T-helper 2 cell treated with Interferon-gamma antibody and Interleukin-4, amounts not matched to agents 5 μg/mL and 100 μg/mL, for 36 hours (primary cell): ENCODE results near the gene ATP12A.

Source experiments
- DNase-seq: peaks from one replicate; pipeline ENCODE4 v3.0.0; 2021; ENCODE audit warnings: low spot score
- H3K27ac Mint-ChIP-seq: one replicate; pipeline ENCODE4 v1.8.0; 2021; ENCODE audit warnings: mild to moderate bottlenecking, mixed read lengths
- H3K27me3 Mint-ChIP-seq: one replicate; pipeline ENCODE4 v1.8.0; 2021; ENCODE audit warnings: low read depth, mixed read lengths
- H3K36me3 Mint-ChIP-seq: one replicate; pipeline ENCODE4 v1.8.0; 2021; ENCODE audit warnings: low read depth, mixed read lengths
- H3K4me1 Mint-ChIP-seq: one replicate; pipeline ENCODE4 v1.8.0; 2021; ENCODE audit warnings: low read depth, mixed read lengths
- H3K4me3 Mint-ChIP-seq: one replicate; pipeline ENCODE4 v1.8.0; 2022; ENCODE audit warnings: mild to moderate bottlenecking, moderate library complexity, mixed read lengths
- H3K9me3 Mint-ChIP-seq: one replicate; pipeline ENCODE4 v1.8.0; 2021; ENCODE audit warnings: mixed read lengths

The ATP12A gene

DNA sequence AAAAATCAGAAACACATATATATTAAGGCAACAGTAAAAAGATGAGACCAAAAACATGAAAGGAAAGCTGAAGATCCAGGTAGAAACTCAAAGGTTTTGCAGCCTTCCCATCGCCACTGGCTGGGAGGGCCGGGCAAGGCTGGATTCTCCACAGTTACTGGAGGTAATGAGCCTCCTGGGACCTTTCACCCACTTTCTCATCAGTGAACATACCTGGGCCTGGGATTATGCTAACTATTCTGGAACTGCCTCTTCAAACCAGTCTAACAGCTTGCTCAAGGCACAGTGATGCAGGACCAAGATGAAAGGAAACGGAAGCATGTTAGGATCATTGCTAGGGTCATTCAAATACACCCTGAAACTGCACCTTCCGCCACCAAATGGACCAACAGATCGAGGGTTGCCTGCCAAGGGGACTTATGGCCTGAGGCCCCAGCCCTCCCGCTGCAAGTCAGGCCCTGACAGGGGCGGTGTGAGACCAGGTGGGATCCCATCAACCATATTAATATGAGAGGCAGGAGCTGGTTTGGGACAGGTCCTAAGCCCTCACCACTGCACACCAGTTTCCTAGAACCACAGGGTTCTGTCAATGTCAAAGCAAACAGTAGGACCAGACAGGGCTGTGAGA is 28.4 kb upstream of the ATP12A start:
- H3K36me3 Mint-ChIP-seq = no peaks in the 10 kb centered on the region
- H3K27ac Mint-ChIP-seq = no peak overlapping the region
- no peak for DNase-seq

DNA sequence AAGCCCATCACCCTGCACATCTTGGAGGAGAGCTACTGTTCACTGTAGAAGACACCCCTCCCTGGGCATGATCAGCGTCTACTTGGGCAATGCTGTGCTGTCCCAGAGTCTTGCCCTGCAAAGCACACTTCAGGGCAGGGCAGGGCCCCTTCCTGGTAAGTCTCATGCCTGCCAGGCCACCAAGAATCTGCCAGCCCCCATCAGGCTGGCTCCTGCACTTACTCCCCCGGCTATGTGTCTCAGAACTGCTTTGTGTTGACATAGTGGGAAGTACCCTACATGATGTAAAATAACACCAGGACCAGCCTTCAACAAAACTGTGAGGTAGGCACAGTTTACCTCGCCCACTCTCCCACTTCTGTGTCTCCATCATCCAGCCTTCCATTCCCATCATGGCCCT is 27.8 kb upstream of the ATP12A start:
- H3K9me3 Mint-ChIP-seq = no peaks in the 10 kb centered on the region
- H3K27me3 Mint-ChIP-seq = peaks cover 9% of the 10 kb centered on the region
- no peak overlapping the region for H3K27ac Mint-ChIP-seq
- no peak overlapping the region for H3K4me3 Mint-ChIP-seq
- DNase-seq = no peak
- H3K4me1 Mint-ChIP-seq = no peaks in the 10 kb centered on the region
- no peaks in the 10 kb centered on the region for H3K36me3 Mint-ChIP-seq

More for the DNA sequence above, 28.4 kb upstream of the ATP12A start:
- Mint-ChIP-seq H3K4me1 (no peaks in the 10 kb centered on the region), H3K27me3 (peaks cover 8% of the 10 kb centered on the region), H3K4me3 (no peak overlapping the region), H3K9me3 (no peaks in the 10 kb centered on the region)

DNA sequence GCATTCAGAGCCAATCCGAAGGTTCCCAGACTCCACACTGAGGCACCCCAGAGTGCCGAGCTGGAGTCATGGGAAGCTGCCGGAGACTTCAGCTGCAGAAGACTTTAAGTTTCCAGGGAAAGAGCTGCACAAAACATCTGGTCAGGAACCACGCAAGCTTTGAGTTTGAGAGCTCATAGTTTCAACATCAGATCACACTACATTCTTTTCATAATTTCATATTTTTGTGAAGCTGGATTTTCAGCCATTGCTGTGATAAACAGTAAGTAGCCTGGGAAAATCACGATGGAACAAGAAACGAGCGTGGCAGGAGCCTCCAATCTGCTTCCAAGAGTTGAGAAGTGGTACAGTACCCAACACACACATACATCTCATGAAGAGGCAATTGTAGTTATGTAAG is 25.5 kb upstream of the ATP12A start:
- H3K36me3 Mint-ChIP-seq = no peaks in the 10 kb centered on the region
- DNase-seq = no peak
- no peaks in the 10 kb centered on the region for H3K9me3 Mint-ChIP-seq
- H3K4me1 Mint-ChIP-seq = no peaks in the 10 kb centered on the region
- H3K27me3 Mint-ChIP-seq = peaks cover 19% of the 10 kb centered on the region
- H3K27ac Mint-ChIP-seq = no peak overlapping the region
- no peak overlapping the region for H3K4me3 Mint-ChIP-seq

DNA sequence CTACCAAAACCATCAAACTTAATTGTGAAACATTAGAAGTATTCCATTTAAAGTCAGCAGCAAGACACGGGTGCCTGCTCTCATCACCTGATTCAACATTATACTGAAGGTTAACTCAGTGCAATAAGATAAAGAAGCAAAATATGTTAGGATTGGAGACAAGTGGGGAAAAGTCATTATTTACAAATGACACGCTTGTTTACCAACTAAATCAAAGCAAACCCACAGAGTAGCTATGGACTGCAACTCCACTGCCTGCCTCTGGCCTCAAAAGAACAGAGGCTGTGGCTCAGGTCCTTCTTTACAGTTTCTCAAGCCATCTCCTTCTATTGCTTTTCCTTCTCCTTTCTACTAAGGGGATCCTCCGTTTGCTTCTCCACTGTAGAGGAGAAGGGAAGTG is 21.0 kb upstream of the ATP12A start:
- Mint-ChIP-seq H3K27ac (no peak overlapping the region), H3K36me3 (no peaks in the 10 kb centered on the region), H3K9me3 (no peaks in the 10 kb centered on the region), H3K27me3 (peaks cover 23% of the 10 kb centered on the region), H3K4me1 (peaks cover 4% of the 10 kb centered on the region), H3K4me3 (no peak overlapping the region)
- no peak for DNase-seq

DNA sequence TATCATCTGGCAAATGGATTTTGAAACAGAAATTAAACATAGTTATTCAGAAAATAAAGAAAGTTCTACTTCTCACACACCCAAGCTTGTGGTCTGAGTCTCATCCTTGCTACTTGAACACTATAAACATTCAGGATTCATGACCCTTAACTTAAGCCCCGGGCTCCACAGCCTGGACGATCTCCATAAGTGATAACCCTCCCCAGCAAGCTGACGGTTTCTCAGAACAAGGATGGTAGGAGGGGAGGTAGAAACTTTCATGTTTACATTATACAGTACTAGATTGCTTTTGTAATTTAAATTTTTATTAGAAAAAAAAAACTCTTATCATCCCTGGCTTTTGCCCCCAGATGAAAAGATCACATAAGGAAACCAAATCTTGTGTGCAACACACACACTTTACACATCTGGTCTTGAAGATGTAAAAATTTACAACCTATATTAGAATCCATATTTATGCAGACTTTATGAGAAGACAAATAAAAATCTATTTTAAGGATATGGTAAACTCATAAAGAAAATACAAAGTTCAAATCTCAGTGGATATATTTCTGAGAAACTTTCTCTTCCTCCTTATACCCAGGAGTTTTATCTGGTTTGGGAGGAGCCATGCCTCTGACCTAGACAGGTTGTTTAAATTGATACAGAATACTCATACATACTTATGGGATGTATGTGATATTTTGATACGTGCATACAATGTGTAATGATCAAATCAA is 20.0 kb upstream of the ATP12A start:
- no peak overlapping the region for H3K4me3 Mint-ChIP-seq
- peaks cover 20% of the 10 kb centered on the region for H3K27me3 Mint-ChIP-seq
- H3K27ac Mint-ChIP-seq = no peak overlapping the region
- peaks cover 4% of the 10 kb centered on the region for H3K4me1 Mint-ChIP-seq
- no peaks in the 10 kb centered on the region for H3K36me3 Mint-ChIP-seq
- H3K9me3 Mint-ChIP-seq = no peaks in the 10 kb centered on the region
- DNase-seq = no peak

DNA sequence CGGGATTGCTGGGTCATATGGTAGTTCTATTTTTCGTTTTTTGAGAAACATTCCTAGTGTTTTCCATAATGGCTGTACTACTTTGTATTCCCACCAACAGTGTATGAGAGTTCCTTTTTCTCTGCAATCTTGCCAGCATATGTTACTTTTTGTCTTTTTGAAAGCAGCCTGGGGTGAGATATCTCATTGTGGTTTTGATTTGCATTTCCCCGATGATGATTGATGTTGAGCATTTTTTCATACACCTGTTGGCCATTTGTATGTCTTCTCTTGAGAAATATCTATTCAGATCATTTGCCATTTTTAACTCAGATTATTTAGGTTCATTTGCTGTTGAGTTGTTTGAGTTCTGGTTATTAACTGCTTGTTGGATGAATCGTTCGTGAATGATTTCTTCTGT is 18.5 kb upstream of the ATP12A start:
- DNase-seq = no peak
- H3K36me3 Mint-ChIP-seq = no peaks in the 10 kb centered on the region
- H3K9me3 Mint-ChIP-seq = no peaks in the 10 kb centered on the region
- H3K4me1 Mint-ChIP-seq = peaks cover 4% of the 10 kb centered on the region
- H3K27ac Mint-ChIP-seq = no peak overlapping the region
- H3K4me3 Mint-ChIP-seq = no peak overlapping the region
- H3K27me3 Mint-ChIP-seq = peaks cover 17% of the 10 kb centered on the region

DNA sequence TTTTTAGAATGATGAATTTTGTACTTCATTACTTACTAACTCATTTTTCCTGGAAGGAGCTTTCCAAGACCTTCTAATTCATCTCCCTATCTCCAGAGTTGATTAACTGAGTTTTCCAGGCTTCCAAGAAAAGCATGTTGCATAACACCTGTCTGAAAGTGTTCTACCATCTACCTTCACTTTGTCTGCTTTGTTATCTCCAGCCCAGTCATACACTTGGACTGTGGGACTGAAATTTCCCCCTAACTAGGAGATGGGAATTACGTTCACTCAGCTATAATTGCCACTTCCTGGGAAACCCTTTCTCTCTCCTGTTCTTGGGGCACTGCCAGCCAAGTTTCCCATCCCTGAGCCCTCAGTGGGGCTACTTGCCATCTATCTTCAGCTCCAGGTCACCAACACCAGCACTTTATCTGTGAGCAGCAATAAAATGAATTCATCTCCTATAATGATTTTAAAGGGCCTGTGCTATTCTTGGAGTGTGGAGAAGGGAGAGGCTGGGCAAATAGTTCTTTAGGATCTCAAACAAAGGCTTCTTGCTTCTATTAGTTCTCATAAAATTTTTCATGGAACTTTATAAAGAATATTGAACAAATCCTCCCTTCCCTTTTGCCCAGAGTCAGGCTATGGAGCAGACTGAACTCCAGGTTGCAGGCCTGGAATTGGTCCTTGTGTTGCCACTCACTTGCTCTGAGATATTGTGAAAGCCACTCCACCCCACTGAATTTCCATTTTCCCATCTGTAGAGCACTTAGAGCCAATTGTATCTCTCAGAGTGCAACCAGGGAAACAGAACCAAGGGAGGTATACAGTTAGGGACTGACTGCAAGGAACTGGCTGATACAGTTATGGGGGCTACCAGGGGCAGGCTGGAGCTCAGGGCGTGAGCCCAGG is 17.8 kb upstream of the ATP12A start:
- Mint-ChIP-seq H3K36me3 (no peaks in the 10 kb centered on the region), H3K9me3 (no peaks in the 10 kb centered on the region), H3K4me3 (no peak overlapping the region), H3K27ac (no peak overlapping the region), H3K4me1 (peaks cover 4% of the 10 kb centered on the region), H3K27me3 (peaks cover 14% of the 10 kb centered on the region)
- no peak for DNase-seq

DNA sequence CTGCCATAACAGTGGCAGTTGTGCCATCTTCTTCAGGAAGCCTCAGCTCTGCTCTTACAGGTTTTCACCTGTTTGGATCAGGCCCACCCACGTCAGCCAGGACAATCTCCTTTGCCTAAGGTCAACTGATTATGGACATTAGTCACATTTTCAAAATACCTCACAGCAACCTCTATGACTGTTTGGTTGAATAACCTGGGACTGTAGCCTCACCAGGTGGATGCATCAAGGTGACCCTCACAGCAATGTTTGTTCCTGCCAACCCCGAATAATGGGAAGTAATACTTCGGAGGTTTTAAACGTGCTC is 17.2 kb upstream of the ATP12A start:
- H3K27ac Mint-ChIP-seq = no peak overlapping the region
- no peak for DNase-seq

DNA sequence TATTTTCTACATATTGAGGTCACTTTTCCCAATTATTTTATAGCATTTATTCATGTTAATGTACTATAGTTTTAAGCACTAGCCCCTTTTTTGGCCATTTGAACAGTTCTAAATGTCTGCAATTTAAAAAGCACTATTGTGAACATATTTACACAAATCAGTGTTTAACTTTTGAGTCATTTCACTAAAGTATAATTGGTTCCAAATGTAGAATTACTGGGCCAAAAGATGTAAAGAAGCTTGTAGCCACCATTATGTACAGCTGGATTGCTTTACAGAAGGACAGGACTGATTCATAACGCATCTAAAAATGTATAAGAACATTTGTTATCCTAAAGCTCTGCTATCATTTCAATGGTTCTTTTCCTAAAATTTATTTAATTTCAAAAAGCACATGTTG is 16.6 kb upstream of the ATP12A start:
- DNase-seq = no peak
- no peaks in the 10 kb centered on the region for H3K36me3 Mint-ChIP-seq
- H3K9me3 Mint-ChIP-seq = no peaks in the 10 kb centered on the region
- H3K4me1 Mint-ChIP-seq = peaks cover 4% of the 10 kb centered on the region
- no peak overlapping the region for H3K27ac Mint-ChIP-seq
- H3K4me3 Mint-ChIP-seq = no peak overlapping the region
- H3K27me3 Mint-ChIP-seq = peaks cover 13% of the 10 kb centered on the region

More for the DNA sequence above, 17.2 kb upstream of the ATP12A start:
- Mint-ChIP-seq H3K27me3 (peaks cover 9% of the 10 kb centered on the region), H3K36me3 (no peaks in the 10 kb centered on the region), H3K4me3 (no peak overlapping the region), H3K4me1 (peaks cover 4% of the 10 kb centered on the region), H3K9me3 (no peaks in the 10 kb centered on the region)

DNA sequence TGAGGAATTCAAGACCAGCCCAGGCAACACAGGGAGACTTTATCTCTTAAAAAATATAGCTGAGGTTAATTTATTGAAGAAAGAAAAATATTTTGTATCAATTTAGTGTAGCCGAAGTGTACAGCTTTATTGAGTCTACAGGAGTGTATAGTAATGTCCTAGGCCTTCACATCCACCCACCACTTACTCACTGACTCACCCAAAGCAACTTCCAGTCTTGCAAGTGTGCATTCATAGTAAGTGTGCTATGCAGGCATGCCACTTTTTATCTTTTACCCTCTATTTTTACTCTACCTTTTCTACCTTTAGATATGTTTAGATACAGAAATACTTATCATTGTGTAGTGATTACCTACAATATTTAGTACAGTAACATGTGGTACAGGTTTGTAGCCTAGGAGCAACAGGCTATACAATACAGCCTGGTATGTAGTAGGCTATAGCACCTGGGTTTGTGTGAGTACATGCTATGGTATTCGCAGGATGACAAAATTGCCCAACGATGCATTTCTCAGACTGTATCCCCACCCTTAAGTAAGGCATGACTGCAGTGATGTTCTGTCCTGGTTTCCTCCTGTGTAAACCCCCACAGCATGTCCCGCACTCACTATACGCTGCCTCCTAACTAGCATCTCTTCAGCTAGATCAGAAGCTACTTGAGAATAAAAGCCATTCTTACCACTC is 15.3 kb upstream of the ATP12A start:
- H3K9me3 Mint-ChIP-seq = no peaks in the 10 kb centered on the region
- peaks cover 8% of the 10 kb centered on the region for H3K27me3 Mint-ChIP-seq
- H3K36me3 Mint-ChIP-seq = no peaks in the 10 kb centered on the region
- no peak overlapping the region for H3K4me3 Mint-ChIP-seq
- no peak overlapping the region for H3K27ac Mint-ChIP-seq
- DNase-seq = no peak
- H3K4me1 Mint-ChIP-seq = peaks cover 4% of the 10 kb centered on the region

DNA sequence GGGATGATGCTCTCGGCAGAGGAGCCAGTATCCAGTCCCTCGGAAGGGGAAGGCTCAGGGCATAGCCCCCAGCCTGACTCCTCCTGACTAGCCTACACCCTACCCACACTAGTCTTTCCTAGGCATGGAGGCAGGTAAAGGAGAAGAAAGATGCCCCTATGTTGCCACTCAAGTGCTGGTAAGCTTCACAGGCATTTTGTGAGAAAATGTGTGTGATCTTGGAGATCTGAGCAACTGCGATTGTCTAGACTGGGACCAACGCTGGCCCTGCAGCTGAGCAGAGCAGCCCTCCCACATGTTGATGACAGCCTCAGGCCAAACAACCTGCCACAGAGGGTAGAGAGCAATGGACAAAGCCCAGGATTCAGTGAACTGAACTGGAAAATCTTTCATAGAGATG is 11.7 kb upstream of the ATP12A start:
- Mint-ChIP-seq H3K27me3 (peaks cover 5% of the 10 kb centered on the region), H3K4me1 (peaks cover 12% of the 10 kb centered on the region), H3K36me3 (no peaks in the 10 kb centered on the region), H3K9me3 (no peaks in the 10 kb centered on the region), H3K27ac (no peak overlapping the region), H3K4me3 (no peak overlapping the region)
- no peak for DNase-seq

DNA sequence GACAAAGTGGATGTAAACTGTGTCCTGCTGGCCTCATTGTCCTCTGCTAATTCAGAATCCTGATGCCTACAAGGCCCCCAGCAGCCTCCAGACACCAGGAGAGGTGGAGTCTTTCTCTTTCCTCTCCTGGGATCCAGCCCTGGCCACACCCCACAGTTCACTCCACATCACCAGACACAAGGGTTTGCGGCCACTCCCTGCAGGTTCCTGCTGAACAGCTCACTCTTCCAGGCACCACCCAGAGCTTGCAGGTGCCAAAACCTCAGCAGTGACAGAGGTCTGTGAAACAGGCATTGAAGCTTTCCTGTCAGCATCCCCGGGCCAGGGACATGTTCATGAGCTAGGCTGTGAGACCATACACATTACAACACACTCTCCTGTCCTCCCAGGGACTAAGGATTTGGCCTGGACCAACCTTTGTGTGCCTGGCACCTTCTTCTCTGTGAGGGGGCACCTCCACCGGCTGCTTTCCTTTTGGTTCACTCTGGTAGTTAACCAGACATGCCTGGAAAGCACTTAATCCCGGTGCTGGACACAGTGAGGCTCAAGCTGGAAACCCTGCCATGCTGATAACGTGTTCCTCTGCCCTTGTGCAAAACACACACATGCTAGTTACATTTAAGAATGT is 11.1 kb upstream of the ATP12A start:
- H3K27ac Mint-ChIP-seq = no peak overlapping the region
- no peaks in the 10 kb centered on the region for H3K36me3 Mint-ChIP-seq
- H3K9me3 Mint-ChIP-seq = no peaks in the 10 kb centered on the region
- peaks cover 12% of the 10 kb centered on the region for H3K4me1 Mint-ChIP-seq
- H3K27me3 Mint-ChIP-seq = peaks cover 5% of the 10 kb centered on the region
- no peak for DNase-seq
- H3K4me3 Mint-ChIP-seq = no peak overlapping the region

DNA sequence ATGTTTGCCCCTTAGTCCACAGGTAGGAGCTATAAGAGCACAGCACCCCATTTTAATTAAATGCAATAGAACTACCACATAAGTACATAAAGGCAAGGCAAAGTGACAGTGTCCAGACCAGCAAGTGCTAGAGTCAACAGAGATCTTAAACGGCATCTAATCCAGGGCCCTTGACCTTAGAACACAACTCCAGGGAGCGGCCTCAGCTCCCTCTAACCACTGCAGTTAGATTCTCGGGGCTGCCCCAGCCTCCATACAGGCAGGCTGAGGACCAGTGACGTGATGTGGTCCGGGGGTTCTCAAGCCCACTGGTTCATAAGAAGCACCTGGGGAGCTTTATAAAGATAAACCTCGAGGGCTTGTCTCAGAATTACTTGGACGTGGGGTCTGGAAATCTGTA is 10.0 kb upstream of the ATP12A start:
- Mint-ChIP-seq H3K9me3 (no peaks in the 10 kb centered on the region), H3K27ac (no peak overlapping the region), H3K36me3 (no peaks in the 10 kb centered on the region), H3K4me1 (peaks cover 12% of the 10 kb centered on the region), H3K4me3 (no peak overlapping the region), H3K27me3 (peaks cover 5% of the 10 kb centered on the region)
- no peak for DNase-seq
